HG03280 (cell line): Measurements from ENCODE around the gene SPDYE16.
"Not testable (repeated sequence)": the region's sequence is repeated elsewhere in the genome, so short reads cannot be mapped to it uniquely, and the experiment has no call there.

Experiments used
- ATAC-seq: cut with Tn5 transposase; IDR thresholded peaks from one replicate; pipeline ENCODE4 v1.9.1; 2021; ENCODE audit warnings: mild to moderate bottlenecking, moderate library complexity; ENCODE audit not compliant: unreplicated experiment

SPDYE16 gene

GRCh38 chr7:76549855-76550248, 6.8 kb upstream of the SPDYE16 start:
- ATAC-seq = not testable (repeated sequence)

- ATAC-seq = peak; percentile 100
Measured at GRCh38 chr7:76549025-76549854, 6.1 kb upstream of the SPDYE16 start.

- not testable (repeated sequence) for ATAC-seq
Measured at GRCh38 chr7:76531643-76532042, 11.5 kb downstream of the SPDYE16 start.

DNA sequence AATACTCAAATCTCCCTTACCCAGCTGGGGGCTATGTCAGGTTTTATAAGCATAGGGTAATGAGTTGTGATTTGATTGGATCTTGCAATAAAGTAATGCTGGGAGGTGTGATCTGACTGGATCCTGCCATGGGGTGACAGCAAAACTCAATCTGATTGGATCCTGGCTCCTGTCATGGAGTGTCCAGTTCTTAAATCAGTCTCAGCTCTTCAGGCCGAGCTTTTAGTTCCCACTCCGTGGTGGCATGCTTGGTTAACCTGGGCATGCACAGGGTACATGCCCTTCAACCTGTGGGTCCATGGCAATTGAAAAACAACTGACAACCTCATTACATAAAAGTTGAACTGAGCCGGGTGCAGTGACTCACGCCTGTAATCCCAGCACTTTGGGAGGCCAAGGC, 16.9 kb downstream of the SPDYE16 start:
- not testable (repeated sequence) for ATAC-seq

GRCh38 chr7:76516932-76517331, 26.2 kb downstream of the SPDYE16 start:
- not testable (repeated sequence) for ATAC-seq

DNA sequence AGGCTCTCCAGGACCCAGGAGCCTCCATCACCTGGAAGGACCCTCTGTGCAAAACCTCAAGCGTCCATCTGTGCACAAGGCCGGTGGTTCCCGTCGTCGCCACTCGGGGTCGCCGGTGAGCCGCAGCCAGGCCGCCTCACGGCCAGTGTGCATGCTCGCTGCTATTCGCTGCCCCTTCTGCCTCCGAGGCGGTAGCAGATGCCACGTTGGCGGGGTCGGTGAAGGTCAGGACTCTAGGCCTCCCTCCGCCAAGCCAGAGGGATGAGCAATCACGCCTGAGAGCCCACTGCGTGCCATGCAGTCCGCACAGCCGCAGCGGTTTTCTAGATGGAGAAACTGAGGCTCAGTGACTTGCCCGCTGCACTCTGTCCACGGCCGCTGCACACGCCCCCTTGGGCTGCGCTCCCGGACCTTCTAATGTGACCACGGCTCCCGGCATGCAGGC, 27.1 kb downstream of the SPDYE16 start:
- peak; percentile 68 for ATAC-seq

DNA sequence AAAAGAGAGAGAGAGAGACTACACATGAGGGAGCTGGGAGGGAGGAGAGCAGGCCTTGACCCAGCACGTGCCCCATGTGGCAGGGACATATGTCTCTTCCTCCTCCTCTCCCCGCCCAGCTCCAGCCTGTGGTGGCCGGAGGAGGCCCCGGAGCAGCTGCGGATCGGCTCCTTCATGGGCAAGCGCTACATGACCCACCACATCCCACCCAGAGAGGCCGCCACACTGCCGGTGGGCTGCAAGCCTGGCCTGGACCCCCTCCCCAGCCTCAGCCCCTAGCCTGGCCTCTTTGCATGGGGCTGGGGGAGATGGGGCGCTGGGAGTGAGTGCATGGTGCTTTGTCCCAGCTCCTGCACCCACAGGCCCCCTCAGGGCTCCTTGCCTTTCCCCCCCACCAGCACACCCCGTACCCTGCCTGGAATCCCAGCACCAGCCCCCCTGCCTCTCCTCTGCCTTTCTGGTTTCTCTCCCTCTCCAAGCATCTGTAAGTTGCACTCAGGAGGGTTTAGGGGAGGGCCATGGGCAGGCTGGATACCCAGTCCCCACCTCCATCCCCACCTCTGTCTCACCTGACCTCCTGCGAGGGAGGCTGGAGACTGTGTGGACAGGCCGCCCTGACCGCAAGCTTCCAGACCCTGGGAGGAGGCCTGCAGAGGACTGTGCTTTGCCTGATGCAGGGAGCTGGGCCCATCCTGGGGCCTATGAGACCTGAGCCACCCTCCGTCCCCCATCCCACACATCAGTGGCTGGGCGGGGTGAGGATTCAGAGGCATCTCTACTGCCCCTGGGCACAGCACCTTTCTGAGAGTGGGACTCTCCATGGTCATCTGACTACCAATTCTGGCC, 27.9 kb downstream of the SPDYE16 start:
- ATAC-seq = no peak

DNA sequence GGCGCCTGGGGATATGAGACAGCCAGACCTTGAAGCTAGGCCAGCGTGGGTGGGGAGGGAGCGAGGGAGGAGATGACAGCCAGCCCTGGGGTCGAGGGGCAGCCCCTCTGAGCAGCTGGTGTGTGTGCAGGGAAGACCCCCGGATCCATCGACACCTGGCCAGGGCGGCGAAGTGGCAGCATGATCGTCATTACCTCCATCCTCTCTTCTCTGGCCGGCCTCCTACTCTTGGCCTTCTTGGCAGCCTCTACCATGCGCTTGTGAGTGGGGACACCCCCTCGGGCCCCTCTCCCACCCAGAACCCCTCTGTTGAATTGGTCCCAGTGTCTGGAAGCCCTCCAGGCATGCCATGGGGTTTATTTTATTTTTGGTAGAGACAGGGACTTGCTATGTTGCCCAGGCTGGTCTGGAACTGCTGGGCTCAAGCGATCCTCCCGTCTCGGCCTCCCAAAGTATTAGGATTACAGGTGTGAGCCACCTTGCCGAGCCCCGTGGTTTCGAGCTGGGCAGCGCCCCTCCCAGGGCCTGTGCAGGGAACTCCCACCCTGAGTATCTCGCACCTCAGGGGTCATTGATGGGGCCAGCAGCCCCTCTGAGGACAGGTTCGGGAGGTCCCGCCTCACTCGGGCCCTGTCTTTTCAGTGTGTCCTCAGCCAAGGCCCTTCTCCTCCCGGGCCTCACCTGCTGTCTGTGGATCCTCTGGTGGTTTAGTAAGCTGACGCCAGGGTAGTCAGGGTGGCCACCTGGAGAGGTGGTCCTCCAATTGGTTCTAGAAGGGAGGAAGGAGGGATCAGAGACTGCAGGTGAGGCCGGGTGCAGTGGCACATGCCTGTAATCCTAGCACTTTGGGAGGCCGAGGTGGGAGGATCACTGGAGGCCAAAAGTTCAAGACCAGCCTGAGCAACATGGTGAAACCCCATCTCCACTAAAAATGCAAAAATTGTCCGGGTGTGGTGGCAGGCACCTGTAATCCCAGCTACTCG, 29.0 kb downstream of the SPDYE16 start:
- no peak for ATAC-seq

GRCh38 chr7:76512941-76513816, 29.9 kb downstream of the SPDYE16 start:
- no peak for ATAC-seq

GRCh38 chr7:76511911-76512885, 30.9 kb downstream of the SPDYE16 start:
- not testable (repeated sequence) for ATAC-seq

GRCh38 chr7:76511200-76511910, 31.7 kb downstream of the SPDYE16 start:
- not testable (repeated sequence) for ATAC-seq

- ATAC-seq = no peak
Measured at GRCh38 chr7:76509931-76510877, 32.9 kb downstream of the SPDYE16 start, which contains the start of gene UPK3B. Gene UPK3B (plus strand): TSS chr7:76510552. CDS start chr7:76510653, 101 bp downstream.

- no peak for ATAC-seq
Measured at GRCh38 chr7:76507723-76508406, 35.2 kb downstream of the SPDYE16 start.

DNA sequence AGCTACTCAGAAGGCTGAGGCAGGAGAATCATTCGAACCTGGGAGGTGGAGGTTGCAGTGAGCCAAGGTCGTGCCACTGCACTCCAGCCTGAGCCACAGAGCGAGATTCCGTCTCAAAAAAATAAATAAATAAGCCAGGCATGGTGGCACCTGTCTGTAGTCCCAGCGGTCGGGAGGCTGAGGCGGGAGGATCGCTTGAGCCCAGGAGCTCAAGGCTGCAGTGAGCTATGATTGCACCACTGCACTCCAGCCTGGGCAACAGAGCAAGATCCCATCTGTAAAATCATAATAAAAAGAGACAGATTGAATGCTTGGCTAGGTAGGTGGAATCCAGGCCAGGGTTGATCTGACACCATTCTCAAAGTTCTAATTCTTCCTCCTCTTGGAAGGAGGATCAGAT, 36.5 kb downstream of the SPDYE16 start:
- ATAC-seq = not testable (repeated sequence)

DNA sequence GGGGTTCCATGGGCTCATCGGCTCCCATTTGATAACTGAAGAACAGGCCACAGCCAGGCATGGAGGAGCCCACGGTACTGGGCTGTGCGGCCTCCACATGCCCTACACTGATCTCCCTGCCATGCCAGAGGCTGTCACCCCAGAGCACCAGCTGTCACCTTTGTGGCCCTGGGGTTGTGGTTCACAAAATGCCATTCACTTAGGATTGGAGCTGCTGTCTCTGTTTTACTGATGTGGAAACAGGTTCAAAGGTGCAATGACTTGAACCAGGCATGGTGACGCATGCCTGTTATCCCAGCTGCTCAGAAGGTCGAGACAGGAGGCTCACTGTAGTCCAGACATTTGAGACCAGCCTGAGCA, 37.0 kb downstream of the SPDYE16 start:
- no peak for ATAC-seq
